GM18858 (cell line): ENCODE measurements around the gene DHX58.
A peak's percentile ranks its signal among the peaks of the same experiment; 100 is the strongest.
"Not testable (repeated sequence)": the region's sequence is repeated elsewhere in the genome, so short reads cannot be mapped to it uniquely, and the experiment has no call there.

Source experiments
- ATAC-seq: cut with Tn5 transposase; IDR thresholded peaks from one replicate; pipeline ENCODE4 v1.9.1; 2021; ENCODE audit not compliant: unreplicated experiment

DHX58 gene

GRCh38 chr17:42112552-42113176, at the start of gene DHX58:
DHX58 (minus strand) TSS chr17:42112714; CDS start chr17:42111892, 822 bp downstream.
- ATAC-seq, result peak; percentile 55

GRCh38 chr17:42160531-42160910, 48.0 kb upstream of the DHX58 start:
- no peak for ATAC-seq

- ATAC-seq, result no peak
Measured at GRCh38 chr17:42159796-42160530, 47.4 kb upstream of the DHX58 start.

GRCh38 chr17:42155614-42156045, 43.1 kb upstream of the DHX58 start:
- ATAC-seq, result no peak

- no peak for ATAC-seq
Measured at GRCh38 chr17:42153919-42154742, 41.6 kb upstream of the DHX58 start.

GRCh38 chr17:42146911-42147607, 34.5 kb upstream of the DHX58 start:
- no peak for ATAC-seq

- not testable (repeated sequence) for ATAC-seq
Measured at GRCh38 chr17:42143138-42143537, 30.6 kb upstream of the DHX58 start.

GRCh38 chr17:42142371-42142896, 29.9 kb upstream of the DHX58 start:
- no peak for ATAC-seq

GRCh38 chr17:42141382-42141781, 28.9 kb upstream of the DHX58 start:
- ATAC-seq, result no peak

GRCh38 chr17:42140690-42141089, 28.2 kb upstream of the DHX58 start:
- not testable (repeated sequence) for ATAC-seq

GRCh38 chr17:42138749-42139492, 26.4 kb upstream of the DHX58 start:
- no peak for ATAC-seq

GRCh38 chr17:42136654-42137051, 24.1 kb upstream of the DHX58 start:
- no peak for ATAC-seq

GRCh38 chr17:42135664-42136653, 23.4 kb upstream of the DHX58 start:
- ATAC-seq, result no peak

- ATAC-seq, result no peak
Measured at GRCh38 chr17:42135151-42135550, 22.6 kb upstream of the DHX58 start.

- ATAC-seq, result peak; percentile 72
Measured at GRCh38 chr17:42133461-42134041, 21.0 kb upstream of the DHX58 start.

GRCh38 chr17:42132941-42133340, 20.4 kb upstream of the DHX58 start:
- peak; percentile 32 for ATAC-seq

GRCh38 chr17:42131981-42132432, 19.5 kb upstream of the DHX58 start:
- ATAC-seq, result no peak

GRCh38 chr17:42131232-42131631, 18.7 kb upstream of the DHX58 start:
- no peak for ATAC-seq
